ENCODE results near the gene TENT5C. TPM values are rescaled to one million over a fixed set of nuclear protein-coding genes. Genes with fewer than 3 reads are reported as not detected.

The TENT5C gene
- total and polyA plus RNA-seq, 9 of the 15 experiments (the other 6 are each of a cell fraction or from before 2014, with no cell fraction given), result 1.8 to 7.7 (median 4.0) TPM

GRCh38 chr1:117663156-117663902 is 57.5 kb downstream of the TENT5C start:
- Histone ChIP-seq H3K79me2 (ENCODE audit: control insufficient read depth, insufficient read depth, low read length) (no peaks in the 10 kb centered on the region), H3K27ac (ENCODE audit: extremely low read depth, low read depth, low read length) (no peak overlapping the region), H3K27me3 (ENCODE audit: control insufficient read depth in 2 of 2, insufficient read depth in 2 of 2, low read length in 2 of 2) (no peaks in the 10 kb centered on the region), H3K9me3 (replicated peaks; ENCODE audit: control insufficient read depth, insufficient read depth, low read depth, low read length) (no peaks in the 10 kb centered on the region), H3K4me1 (replicated peaks in 1 of 2; ENCODE audit: control insufficient read depth in 2 of 2, insufficient read depth in 2 of 2, low read length in 2 of 2) (peaks cover 28 to 52% of the 10 kb centered on the region in 2 experiments), H3K4me2 (ENCODE audit: insufficient read depth, low read length) (no peak overlapping the region), H2AFZ (ENCODE audit: low read depth, low read length) (no peak overlapping the region), H3K9ac (ENCODE audit: insufficient read depth in 1 of 2, low read depth in 2 of 2, low read length in 2 of 2) (no peak overlapping the region), H3K36me3 (ENCODE audit: control insufficient read depth, insufficient read depth, low read length) (no peaks in the 10 kb centered on the region), H3K4me3 (no peak overlapping the region), H3K9me1 (ENCODE audit: control insufficient read depth, insufficient read depth, low read length) (no peaks in the 10 kb centered on the region), H4K20me1 (replicated peaks; ENCODE audit: control insufficient read depth, insufficient read depth, low read length) (no peaks in the 10 kb centered on the region)
- 61% methylated on average over 7 of the region's 7 CpGs for WGBS (ENCODE audit: insufficient coverage, low coverage, missing lambda C conversion rate)
- in situ Hi-C loops (cut with MboI), result no loop called here
- FAIRE-seq, result no peak
- no peak for ATAC-seq
- CTCF ChIA-PET (ENCODE audit: low intra/inter-chr PET ratio), result no interaction called here
- no peak for DNase-seq (ENCODE audit: extremely low read depth in 1 of 4, low spot score in 3 of 4)
- POLR2A ChIA-PET, result interaction anchor here (0.6 to 3.7 kb wide), 4 partner anchors 8 to 1626 kb away, joined by 3 to 22 read pairs (median 4); no protein-coding TSS in a partner anchor
- BruUV-seq (replicated peaks), result no TSS peak
- intact Hi-C loops (cut with micrococcal nuclease), result no loop called here
- TF ChIP-seq CTCF (IDR thresholded peaks at IDR 0.05 in 2 of 3, conservative IDR thresholded peaks at IDR 0.05 in 1 of 3; ENCODE audit: insufficient read depth in 2 of 3, low read depth in 1 of 3, low read length in 3 of 3), result no peak
- TF ChIP-seq POLR3A (IDR thresholded peaks at IDR 0.05; ENCODE audit: borderline replicate concordance, extremely low read depth, insufficient read depth, insufficient read length), result no peak
- TF ChIP-seq HMG20A (CRISPR knock-in tag; conservative IDR thresholded peaks at IDR 0.05), result no peak
- TF ChIP-seq RHOXF2B (CRISPR knock-in tag; conservative IDR thresholded peaks at IDR 0.05), result no peak
- TF ChIP-seq CCNT2 (IDR thresholded peaks at IDR 0.05; ENCODE audit: borderline replicate concordance, extremely low read depth, insufficient read length, low read depth, low read length), result no peak
- TF ChIP-seq ZNF592 (IDR thresholded peaks at IDR 0.05), result no peak
- no peak for TF ChIP-seq MCM5 (IDR thresholded peaks at IDR 0.05; ENCODE audit: low read depth)
- TF ChIP-seq ZNF224 (CRISPR knock-in tag; IDR thresholded peaks at IDR 0.05), result no peak
- TF ChIP-seq MTA1 (IDR thresholded peaks at IDR 0.05; ENCODE audit: borderline replicate concordance), result no peak
- TF ChIP-seq ZNF347 (CRISPR knock-in tag; IDR thresholded peaks at IDR 0.05; ENCODE audit: low read depth), result no peak
- TF ChIP-seq TEAD1 (CRISPR knock-in tag; IDR thresholded peaks at IDR 0.05), result no peak
- no peak for TF ChIP-seq THAP7 (CRISPR knock-in tag; IDR thresholded peaks at IDR 0.05)
- TF ChIP-seq POU5F1 (IDR thresholded peaks at IDR 0.05; ENCODE audit: borderline replicate concordance, low read depth, low read length, partially characterized antibody), result no peak
- no peak for TF ChIP-seq ZNF77 (CRISPR knock-in tag; IDR thresholded peaks at IDR 0.05)

Measured in K562 (cell line).